Stimulated activated CD4-positive, alpha-beta T cell treated with anti-CD3 and anti-CD28 coated beads, Interleukin-4, amount 100 ng/mL, for 24 hours (primary cell): Measurements from ENCODE around the gene FSTL3.

Experiments
- DNase-seq: peaks from one replicate; pipeline ENCODE4 v3.0.0-alpha.2; 2020

FSTL3 gene

DNA sequence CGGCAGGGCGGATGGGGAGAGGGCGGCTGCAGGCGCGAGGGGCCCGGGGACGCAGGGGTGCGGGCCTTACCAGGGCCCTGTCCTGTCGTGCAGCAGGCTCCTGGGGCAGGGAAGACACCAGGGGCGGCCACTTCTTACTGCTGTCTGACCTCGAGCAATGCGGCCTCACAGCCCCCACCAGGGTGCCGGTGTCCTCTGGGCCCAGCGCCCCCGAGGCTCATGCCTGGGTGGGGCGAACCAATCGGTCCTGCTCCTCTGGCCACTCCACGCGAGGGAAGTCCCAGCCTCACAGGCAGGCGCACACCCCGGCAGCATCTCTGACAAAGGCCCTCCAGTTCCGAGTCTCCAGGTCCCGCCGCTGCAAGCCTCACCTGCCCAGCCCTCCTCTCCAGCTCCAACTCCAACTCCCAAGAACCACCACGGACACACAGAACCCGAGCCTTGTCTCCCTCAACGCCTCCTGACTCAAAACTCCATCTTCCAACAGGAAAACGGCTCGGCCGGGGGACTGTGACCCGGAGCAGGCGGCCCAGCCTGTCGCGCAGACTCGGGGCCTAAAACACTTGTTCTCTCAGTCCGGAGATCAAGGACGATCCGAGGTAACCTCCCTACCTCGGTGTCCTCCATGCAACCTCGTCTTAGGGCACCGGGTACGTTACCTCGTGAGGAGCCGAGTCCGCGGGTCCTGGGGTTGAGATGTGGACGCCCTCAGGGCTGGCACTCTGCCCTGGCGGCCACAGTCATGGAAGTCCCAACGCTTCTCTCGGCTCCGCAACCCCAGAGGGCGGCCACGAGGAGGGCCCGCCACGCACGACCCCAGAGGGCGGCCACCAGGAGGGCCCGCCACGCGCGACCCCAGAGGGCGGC is 30.0 kb upstream of the FSTL3 start:
- no peak for DNase-seq

DNA sequence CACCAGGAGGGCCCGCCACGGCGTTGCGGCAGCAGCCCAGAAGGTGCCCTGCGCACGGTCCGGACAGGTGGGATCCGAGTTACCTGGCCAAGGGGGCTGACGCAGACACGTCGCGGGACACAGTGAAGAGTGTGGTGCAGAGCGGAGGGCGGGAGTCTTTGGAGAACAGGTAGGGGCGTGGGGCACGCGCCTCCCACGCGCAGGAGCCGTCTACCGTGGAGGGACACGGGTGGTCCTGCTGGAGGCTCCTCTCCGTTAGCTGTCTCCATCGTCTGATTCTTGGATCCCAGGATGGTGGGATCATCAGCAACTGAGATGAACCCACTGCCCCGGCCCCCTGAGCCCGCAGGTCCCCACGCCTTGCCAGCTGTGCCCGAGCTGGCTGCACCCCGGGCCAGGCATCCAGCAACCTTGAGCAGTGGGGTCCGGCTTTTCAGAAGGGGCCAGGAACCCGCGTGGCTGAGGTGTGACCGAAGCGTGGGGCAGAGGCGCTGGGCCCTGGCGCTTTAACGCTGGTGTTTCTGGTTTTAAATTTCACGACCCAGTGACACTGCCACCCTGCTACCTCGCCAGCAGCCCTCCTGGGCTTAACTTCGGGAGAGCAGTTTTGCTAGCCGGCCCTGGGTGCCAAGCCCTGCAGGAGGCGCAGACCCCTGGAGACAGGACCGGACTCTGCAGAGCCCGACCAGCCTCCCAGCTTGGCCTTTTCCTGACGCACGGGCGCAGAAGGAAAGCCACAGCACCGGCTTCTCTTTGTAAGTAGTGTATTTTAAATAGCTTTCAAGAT is 29.2 kb upstream of the FSTL3 start:
- DNase-seq, result no peak

DNA sequence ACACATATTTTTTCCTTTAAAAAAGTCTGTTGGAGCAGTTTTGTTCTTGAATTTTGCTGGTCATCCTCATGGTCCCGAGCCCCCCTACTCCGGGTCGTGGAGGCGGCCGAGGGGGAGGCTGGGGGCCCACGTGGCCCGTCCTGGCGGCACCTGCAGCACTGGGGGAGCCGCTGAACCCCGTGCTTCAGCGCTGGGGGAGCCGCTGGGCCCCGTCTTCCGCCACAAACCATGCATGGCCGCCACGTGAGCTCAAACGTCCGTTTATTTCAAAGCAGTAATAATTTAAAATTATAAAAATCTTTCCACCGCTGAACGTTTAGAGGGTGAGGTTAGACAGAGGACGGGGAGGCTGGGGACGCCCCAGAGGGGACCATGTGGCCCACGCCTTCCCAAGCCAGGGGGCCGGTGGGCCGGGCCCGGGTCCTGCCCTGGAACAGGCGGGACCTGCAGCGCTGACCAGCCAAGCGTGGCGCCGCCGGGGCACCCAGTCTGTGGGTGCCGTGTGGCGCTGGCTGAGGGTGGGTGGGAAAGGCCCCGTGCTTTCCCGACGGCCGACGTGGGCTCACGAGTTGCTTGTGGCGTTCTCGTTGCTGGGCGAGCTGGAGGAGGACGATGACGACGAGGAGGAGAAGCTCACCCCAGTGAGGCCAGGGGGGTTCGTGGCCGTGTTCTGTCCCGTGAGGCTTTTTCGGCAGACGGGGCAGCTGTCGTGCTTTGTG is 28.5 kb upstream of the FSTL3 start:
- DNase-seq, result no peak

DNA sequence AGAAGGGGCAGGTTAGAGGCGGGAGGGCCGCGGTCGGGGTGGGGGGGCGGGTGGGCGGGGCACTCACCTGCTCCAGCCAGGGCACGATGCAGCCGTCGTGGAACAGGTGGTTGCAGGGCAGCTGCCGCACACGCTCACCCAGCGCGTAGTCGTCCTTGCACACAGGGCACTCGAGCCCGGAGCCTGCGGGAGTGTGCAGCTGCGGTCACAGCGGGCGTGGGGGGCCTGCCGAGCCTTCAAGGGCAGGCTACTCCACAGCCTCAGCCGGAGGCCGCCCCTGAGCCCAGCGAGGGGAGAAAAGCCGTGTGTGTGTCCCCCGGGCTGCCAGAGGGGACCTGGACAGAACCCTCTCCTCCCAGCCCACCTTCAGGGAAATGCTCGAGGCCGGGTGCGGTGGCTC is 27.9 kb upstream of the FSTL3 start:
- DNase-seq, result no peak

DNA sequence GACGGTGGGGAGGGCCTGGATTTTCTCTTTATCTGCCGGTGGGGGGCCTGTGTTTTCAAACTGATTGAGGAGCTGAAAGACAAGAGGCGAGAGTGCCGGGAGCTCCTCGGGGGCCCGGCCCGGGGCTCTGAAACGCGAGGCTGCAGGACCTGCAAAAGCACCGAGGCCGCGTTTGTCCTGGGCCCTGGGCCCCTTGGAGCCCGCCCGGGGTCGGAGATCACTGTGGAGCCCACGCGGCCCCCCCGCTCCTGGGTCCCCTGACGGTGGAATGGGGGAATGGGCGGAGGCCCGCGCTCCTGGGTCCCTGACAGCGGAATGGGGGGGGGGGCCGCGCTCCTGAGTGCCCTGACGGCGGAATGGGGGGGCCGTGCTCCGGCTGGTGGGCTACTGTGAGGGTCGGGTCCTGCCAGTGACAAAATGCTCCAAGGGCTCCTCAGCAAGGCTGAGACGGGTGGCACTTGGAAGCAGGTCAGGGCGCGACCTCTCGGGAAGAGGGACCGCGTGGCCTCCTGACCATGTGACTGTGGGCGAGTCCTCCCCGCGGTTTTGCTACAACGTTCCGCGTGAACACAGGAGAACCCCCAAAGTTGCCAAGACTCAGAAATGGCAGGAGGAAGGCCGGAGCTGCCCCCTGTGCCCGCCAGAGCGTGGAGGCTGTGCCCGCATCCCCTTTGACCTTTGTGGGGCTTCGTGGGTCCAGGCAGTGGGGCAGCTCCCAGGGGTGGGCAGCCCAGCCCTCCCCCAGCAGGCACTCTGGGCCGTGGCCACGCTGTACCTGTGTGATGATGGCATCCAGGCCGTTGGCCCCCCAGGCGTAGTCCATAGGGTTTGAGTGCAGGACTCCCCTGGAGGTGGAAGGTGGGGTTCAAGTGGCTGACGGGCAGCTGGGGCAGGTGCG is 27.0 kb upstream of the FSTL3 start:
- DNase-seq, result no peak

DNA sequence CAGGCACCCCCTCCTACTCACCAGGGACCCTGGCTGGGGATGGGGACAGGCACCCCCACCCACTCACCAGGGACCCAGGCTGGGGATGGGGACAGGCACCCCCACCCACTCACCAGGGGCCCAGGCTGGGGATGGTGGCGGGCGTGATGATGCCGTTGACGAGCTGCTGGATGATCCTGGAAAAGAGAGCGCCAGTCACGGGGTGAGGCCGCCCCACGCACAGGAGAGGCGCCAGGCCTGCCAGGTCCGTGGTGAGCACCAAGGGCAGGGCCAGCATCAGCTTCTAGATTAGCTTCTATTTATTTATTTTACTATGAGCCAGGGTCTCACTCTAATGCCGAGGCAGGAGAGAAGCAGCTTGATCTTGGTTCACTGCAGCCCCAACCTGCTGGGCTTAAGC is 26.1 kb upstream of the FSTL3 start:
- DNase-seq, result no peak

DNA sequence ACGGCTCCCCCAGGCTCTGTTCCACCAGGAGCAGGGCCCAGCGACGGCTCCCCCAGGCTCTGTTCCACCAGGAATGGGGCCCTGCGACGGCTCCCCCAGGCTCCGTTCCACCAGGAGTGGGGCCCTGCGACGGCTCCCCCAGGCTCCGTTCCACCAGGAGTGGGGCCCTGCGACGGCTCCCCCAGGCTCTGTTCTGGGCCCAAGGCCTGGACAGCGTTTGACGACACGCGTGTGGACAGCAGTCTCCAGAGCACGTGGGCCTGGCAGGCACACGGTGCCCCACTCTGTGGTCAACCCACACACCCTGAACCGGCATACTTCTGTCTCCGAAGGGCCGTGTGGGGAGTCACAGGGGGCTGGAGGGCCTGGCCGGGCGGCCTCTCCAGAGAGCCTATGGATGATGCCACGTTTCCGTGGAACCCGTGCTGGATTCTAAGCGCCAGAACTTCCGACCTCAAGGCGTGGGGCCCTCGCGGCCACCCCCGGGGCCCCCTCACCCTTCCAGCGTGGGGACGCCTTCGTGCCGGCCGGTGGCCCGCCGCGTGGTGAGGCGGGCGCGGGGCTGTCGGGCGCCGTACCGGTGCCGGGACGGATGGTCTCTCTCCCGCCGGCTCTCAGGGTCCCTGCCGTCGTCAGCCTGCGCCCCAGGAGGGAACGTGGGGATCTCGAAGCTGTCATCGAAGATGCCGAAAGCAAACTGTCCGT is 24.9 kb upstream of the FSTL3 start:
- no peak for DNase-seq

DNA sequence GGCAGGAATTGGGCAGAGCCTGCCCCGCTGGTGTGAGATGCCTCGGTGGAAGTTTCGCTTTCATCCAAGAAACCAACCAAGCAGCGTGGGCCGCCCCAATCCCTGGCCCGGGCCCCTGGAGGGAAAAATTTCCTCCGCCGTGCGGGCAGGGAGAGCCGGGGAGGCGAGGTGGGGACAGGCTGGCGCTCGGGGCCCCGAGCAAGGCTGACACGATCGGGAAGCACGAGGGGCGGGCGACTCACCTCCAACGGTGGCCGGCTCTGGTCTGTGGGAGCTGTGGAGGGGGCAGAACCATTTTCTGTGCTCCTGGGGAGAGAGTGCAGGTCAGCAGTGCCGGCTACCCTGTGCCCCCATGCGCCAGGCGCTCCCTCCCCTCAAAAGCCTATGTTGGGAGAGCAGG is 24.2 kb upstream of the FSTL3 start:
- DNase-seq, result no peak

DNA sequence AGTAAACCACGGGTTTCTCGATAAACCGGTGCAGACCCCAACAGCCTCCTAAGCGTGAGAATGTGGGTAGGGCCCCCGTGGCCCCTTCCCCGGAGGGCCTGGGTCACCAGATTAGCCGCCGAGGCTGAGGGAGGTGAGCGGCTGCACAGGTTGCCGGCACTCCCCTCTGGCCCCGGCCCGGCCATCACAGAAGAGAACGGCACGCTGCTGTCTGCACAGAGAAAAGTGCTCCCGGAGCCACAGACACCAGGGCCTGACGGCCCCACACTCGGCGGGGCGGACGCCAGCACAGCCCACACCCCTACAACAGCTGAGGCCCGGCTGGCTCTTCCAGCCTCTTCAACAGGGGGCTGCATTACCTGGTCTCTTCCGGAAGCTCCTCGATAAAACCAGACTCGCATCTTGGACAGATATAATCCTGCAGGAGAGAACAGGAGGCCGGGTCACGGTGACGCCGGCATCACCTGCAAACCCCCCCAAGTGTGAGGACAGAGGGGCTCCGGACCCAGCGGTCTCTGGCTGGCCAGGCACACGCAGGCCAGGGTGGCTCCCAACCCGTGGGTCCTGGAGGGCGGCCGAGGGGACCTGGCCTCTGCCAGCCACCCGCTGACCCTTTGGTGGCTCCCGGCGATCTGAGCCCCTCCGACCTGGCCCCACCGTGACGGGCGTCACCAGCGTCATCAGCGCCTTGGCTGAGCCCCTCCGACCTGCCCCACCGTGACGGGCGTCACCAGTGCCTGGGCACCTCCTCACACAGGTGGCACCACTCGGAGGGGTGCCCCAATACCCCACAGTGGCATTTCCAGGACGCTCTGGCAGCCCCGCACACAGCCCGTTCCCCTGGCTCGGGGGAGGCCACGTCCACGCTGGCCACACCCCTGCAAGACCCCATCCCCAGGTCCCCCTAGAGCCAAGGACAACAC is 23.5 kb upstream of the FSTL3 start:
- DNase-seq, result no peak

DNA sequence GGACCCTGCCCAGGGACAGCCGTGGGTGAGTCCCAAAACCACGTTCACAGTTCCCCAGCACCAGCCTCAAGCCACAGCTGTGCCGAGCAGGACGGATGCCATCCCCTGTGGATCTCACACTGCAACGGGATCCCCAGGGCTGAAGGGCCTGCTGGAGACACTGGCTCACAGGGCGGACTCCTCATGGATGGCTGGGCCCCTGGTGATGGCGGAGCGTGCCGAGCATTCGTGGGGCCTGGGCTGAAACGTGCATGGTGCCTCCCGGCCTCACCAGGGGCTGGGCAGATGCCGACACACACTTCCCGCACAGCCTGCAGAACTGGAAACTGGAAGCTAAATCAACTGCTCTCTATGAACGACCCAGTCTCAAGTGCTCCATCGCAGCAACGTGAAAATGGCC is 22.8 kb upstream of the FSTL3 start:
- no peak for DNase-seq

DNA sequence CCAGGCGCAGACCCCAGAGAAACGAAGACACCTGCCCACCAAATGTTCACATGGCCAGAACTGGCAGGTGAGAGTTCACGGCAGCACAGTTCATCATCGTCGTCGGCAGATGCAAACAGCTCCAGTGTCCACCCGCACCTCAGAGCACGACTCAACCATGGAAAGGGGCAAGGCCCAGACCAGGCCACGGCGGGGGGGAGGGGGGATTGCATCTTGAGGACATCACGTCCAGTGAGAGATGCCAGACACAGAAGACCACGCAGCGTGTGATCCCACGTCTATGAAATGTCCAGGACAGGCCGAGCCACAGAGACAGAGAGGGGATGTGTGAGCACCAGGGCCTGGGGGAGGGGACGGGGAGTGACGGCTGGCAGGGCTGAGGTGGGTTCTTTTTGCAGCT is 20.5 kb upstream of the FSTL3 start:
- no peak for DNase-seq

DNA sequence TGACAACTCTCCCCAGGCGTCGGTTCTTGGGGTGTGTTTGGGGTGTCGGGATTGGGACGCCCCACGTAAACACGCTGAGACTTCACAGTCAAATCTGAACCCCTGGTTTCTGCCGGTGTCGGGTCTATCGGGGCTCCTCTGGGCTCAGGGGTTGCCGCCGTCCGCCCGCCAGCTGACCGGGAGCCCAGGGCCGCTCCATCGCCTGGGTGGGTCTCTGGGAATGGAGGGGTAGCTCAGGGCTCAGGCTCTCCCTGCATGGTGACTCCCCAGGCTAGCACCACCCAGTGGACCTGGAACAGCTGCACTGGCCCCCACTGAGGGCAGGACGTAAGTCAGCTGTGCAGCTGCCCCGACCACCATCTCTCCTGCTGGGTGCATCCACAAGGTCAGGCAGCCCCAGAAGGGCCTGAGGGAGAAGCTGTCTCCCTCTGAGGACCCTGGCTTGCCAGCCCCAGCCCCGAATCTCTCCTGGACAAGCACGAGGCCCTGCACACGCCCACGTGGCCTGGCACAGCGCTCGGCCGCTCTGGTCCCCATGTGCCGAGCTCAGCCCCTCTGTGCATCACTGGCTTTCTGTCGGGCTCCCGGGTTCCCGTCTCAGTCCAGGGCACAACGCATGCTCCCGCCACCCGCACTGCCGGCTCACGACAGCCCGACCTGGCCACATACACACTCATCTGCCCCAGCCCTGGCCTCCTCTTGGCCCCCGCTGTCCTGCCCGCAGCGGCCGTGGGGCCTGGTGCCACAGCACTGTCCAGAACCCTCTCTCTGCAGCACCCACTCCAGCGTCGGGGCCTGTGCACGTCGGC is 19.2 kb upstream of the FSTL3 start:
- DNase-seq, result no peak

DNA sequence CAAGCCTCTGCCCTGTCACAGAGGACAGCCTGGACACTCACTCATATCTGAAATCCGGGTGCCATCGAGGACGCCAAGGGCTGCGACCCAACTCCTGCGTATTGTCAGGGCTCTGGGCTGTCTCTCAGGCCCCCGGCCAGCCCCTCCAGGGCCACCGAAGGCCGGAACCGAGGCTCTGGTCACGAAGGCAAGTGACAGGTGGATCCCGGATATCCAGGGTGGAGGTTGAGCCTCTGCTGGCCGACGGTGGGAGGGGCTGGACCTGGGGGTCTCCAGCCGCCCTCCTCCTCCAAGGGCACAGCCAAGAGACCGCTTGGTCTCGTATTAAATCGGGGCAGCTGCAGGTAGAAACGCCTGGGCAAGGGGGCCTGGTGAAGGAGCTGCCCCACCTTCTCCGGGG is 18.6 kb upstream of the FSTL3 start:
- no peak for DNase-seq

DNA sequence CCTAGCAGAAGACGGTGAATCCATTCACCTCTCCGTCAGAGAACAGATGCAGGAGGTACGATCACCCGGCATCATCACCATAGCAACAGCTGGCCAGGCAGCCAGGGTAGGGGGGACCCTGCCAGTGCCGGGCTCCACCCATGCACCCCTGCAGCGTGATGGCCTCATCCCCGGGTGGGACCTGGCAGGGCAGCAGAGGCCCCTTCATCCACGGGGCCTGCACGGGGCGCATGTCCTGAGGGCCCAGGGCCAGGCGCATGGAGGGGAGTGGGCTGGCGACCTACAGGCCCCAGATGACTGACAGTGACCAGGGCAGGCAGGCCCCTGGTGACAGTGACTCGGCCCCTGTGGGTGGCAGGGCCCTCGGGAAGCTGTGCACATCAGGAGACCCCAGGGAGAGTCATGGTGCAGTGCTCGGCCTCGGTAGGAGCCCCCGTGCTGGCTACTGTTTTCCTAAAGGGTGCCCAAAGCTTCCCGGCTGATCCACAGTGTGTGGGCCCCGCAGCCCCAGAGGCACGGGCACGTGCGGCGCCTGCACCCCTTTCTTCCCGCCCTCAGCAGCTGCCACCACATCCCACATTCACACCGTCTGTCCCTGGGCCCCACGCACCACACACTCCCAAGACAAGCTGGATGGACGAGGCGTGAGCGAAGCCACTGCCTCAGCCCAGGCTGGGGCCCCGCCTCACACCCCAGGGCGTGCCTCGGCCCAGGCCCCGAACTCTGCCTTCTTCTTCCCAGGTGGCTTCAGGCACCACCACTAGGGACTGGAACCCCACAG is 17.9 kb upstream of the FSTL3 start:
- DNase-seq, result no peak

DNA sequence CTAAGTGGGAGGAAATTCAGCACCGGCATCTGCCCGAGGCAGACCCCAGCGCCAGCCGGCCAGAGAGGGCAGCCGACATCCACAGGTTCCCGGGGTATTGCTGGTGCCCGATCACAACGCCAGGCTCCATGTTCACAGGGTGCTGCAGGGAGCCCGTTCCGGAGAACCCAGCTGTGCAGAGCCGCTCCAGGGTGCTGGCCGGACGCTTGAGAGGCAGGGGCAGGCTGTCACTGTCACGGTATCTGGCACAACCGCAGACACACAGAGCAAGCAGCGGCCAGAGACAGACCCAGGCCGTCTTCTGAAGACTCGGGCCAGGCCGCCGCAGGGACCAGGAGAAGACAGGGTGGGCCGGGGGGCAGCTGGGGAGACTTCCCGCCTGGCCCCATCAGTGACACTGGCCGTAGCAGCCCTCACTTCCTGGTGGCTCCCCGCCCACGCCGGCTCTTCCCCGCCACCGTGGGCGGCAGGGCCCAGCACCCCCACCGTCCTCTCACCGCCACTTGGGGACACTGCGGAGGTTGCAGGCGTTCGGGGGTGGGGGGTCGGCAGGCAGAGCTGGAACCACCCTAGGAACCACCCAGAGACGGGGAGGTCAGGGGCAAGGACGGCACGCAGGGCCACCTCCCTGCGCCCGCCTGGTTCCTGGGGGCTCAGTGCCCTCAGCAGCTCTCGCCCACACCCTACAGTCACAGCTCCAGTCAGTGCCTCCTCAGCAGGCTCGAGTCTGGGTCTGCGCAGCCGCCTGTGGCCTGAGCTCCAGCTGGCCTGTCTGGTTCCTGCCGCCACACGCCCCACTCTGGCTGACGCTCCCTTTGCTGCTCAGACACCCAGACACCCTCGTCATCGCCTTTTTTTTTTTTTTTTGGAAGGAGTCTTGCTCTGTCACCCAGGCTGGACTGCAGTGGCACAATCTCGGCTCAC is 17.0 kb upstream of the FSTL3 start:
- peak; percentile 44 for DNase-seq

DNA sequence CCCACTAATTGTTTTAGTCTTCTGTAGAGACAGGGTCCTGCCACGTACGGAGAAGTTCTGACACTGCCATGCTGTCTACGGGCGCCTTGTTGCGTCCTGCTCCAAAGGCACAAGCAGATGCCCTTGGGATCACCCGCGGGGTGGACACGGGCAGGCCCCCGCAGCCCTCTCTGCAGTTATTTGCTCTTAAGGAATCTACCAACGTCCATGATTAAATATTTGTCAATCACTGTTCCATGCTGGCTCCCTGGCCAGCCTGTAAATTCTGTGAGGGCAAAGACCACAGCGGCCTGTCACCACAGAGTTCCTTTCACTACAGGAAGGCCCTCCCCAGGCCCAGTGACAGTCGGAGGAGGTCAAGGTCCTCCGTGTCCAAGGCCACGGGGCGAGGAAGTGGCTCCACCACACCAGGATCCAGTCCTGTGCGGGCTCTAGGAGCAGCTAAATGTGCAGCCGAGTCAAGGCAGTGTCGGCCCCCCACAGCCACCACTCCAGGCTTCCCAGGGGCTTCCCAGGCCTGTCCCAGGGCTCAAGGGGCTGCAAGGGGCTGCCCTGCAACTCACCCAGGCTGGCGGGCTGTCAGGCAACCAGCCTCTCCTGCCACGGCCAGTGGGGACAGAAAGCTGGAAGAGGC is 15.3 kb upstream of the FSTL3 start:
- DNase-seq, result no peak

DNA sequence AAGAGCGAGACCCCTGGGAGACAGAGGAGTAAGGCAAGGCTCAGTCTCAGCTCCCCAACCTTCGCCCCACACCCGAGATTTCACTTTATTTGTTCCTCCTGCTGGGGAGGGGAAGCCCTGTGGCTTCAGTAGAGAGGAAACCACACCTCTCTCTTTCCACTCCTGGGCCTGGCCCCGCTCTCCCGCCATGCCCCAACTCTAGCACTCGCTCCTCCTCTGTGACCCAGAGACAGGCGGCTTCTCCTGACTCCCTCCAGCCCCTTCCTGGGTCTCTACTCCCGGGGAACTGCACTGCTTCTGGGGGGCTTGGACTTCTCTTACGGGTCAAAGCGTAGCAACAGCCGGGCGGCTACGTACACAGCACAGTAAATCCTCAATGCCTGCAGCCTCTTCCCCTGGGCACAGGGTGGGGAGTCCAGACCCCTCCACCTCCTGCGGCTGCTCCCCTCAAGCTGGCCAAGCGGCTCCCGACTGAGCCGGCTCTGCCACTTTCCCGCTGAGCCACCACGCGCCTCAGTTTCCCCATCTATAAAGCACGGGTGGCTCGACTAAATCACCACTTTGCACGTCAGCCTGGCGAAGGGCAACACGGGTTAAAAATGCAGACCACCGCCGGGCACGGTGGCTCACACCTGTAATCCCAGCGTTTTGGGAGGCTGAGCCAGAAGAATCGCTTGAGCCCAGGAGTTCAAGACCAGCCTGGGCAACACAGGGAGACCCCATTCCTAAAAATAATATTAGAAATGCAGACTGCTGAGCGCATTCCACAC is 14.6 kb upstream of the FSTL3 start:
- peak; percentile 68 for DNase-seq
